PFSK-1 (cell line): ENCODE measurements around the gene PANX2.

Experiments
- POLR2AphosphoS5 ChIP-seq: IDR thresholded peaks from 2 replicates; pipeline ENCODE4 v1.6.1; 2012; ENCODE audit warnings: low read depth, mild to moderate bottlenecking, control low read depth, low read length, moderate library complexity
- TF ChIP-seq, protein P1 (sequence below), 2 experiments: IDR thresholded peaks; 2 replicates each; pipeline versions ENCODE4 v1.6.1 to v1.8.0; 2011 to 2012; ENCODE audit warnings: low read depth in 2 of 2, low read length in 2 of 2, control low read depth in 1 of 2, inconsistent platforms in 1 of 2, mild to moderate bottlenecking in 1 of 2, moderate library complexity in 1 of 2; ENCODE audit not compliant: insufficient read depth in 1 of 2

DNA sequence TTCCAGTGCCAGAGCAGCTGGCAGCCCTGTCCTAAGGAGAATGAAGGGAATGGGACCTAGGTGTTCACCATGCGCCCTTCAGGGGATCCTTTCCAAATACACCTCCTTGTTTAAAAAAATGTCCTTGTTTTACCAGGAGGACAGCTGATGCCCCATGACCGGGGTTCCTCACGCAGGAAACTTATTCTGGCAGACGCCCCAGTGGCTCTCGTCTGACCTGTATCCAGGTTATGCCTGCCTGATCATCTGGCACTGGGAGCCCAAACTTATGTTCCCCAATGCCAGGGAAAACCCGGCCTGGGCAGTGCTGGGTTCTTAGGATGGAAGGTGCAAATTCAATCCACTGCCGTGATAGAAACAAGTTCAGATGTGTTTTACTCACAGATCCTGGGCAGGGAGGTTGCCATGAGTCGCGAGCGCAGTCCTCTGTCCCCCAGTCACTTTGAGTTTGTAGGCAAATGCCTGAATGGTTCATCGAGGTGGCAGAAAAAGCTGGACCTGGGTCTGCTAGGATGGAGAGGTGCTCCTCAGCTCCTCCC is 49.3 kb upstream of the PANX2 start:
- TF ChIP-seq POLR2AphosphoS5, result no peak
- TF ChIP-seq, protein P1, sequence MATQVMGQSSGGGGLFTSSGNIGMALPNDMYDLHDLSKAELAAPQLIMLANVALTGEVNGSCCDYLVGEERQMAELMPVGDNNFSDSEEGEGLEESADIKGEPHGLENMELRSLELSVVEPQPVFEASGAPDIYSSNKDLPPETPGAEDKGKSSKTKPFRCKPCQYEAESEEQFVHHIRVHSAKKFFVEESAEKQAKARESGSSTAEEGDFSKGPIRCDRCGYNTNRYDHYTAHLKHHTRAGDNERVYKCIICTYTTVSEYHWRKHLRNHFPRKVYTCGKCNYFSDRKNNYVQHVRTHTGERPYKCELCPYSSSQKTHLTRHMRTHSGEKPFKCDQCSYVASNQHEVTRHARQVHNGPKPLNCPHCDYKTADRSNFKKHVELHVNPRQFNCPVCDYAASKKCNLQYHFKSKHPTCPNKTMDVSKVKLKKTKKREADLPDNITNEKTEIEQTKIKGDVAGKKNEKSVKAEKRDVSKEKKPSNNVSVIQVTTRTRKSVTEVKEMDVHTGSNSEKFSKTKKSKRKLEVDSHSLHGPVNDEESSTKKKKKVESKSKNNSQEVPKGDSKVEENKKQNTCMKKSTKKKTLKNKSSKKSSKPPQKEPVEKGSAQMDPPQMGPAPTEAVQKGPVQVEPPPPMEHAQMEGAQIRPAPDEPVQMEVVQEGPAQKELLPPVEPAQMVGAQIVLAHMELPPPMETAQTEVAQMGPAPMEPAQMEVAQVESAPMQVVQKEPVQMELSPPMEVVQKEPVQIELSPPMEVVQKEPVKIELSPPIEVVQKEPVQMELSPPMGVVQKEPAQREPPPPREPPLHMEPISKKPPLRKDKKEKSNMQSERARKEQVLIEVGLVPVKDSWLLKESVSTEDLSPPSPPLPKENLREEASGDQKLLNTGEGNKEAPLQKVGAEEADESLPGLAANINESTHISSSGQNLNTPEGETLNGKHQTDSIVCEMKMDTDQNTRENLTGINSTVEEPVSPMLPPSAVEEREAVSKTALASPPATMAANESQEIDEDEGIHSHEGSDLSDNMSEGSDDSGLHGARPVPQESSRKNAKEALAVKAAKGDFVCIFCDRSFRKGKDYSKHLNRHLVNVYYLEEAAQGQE (IDR thresholded peaks at IDR 0.05; ENCODE audit: insufficient read depth in 1 of 2, low read depth in 2 of 2, low read length in 2 of 2), result no peak
